ENCODE results near the gene KPRP. TPM values are rescaled to one million over a fixed set of nuclear protein-coding genes. Genes with fewer than 3 reads are reported as not detected.

Gene KPRP
- total RNA-seq, 1 experiment from 2014 or later: not detected

- no peak overlapping the region for H3K4me3 ChIP-seq (ENCODE audit: low read depth in 2 of 2, low read length in 2 of 2)
- intact Hi-C loops (cut with micrococcal nuclease; ENCODE audit: unreplicated experiment): no loop called here
- TF ChIP-seq SIN3A (IDR thresholded peaks at IDR 0.05; ENCODE audit: borderline replicate concordance, insufficient read depth, low read depth, low read length) (no peak), POLR2AphosphoS5 (IDR thresholded peaks at IDR 0.05; ENCODE audit: low read depth, low read length) (no peak), TCF7L2 (IDR thresholded peaks at IDR 0.05; ENCODE audit: low read depth, low read length) (no peak), CTCF (IDR thresholded peaks at IDR 0.05) (no peak)
- TF ChIP-seq, protein P1, sequence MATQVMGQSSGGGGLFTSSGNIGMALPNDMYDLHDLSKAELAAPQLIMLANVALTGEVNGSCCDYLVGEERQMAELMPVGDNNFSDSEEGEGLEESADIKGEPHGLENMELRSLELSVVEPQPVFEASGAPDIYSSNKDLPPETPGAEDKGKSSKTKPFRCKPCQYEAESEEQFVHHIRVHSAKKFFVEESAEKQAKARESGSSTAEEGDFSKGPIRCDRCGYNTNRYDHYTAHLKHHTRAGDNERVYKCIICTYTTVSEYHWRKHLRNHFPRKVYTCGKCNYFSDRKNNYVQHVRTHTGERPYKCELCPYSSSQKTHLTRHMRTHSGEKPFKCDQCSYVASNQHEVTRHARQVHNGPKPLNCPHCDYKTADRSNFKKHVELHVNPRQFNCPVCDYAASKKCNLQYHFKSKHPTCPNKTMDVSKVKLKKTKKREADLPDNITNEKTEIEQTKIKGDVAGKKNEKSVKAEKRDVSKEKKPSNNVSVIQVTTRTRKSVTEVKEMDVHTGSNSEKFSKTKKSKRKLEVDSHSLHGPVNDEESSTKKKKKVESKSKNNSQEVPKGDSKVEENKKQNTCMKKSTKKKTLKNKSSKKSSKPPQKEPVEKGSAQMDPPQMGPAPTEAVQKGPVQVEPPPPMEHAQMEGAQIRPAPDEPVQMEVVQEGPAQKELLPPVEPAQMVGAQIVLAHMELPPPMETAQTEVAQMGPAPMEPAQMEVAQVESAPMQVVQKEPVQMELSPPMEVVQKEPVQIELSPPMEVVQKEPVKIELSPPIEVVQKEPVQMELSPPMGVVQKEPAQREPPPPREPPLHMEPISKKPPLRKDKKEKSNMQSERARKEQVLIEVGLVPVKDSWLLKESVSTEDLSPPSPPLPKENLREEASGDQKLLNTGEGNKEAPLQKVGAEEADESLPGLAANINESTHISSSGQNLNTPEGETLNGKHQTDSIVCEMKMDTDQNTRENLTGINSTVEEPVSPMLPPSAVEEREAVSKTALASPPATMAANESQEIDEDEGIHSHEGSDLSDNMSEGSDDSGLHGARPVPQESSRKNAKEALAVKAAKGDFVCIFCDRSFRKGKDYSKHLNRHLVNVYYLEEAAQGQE (IDR thresholded peaks at IDR 0.05; ENCODE audit: insufficient read depth in 1 of 2, low read depth in 2 of 2, low read length in 1 of 2): no peak
- ATAC-seq (no peak), DNase-seq (ENCODE audit: low read depth, low spot score) (no peak)
- no peak overlapping the region for H3K27ac ChIP-seq (ENCODE audit: low read length)
- ChIA-PET POLR2A (interaction anchor here (0.8 kb wide), 1 partner anchor 47 kb away, joined by 3 read pairs; no protein-coding TSS in a partner anchor), CTCF (no interaction called here)
- BruUV-seq (replicated peaks): no TSS peak
- no peaks in the 10 kb centered on the region for H3K4me1 ChIP-seq (ENCODE audit: control insufficient read depth, insufficient read depth, low read length)
- no peaks in the 10 kb centered on the region for H3K36me3 ChIP-seq (ENCODE audit: control insufficient read depth, insufficient read depth, low read length)
- no peaks in the 10 kb centered on the region for H3K27me3 ChIP-seq (ENCODE audit: control insufficient read depth, insufficient read depth, low read length)
- H3K9me3 ChIP-seq (ENCODE audit: control insufficient read depth, insufficient read depth, low read depth, low read length): no peaks in the 10 kb centered on the region
- in situ Hi-C loops (cut with HindIII; ENCODE audit: low pct_unique_long_range_greater_than_20kb, low sequenced_read_pairs): no loop called here
Measured at GRCh38 chr1:152739841-152740240, 18.0 kb upstream of the KPRP start.

DNA sequence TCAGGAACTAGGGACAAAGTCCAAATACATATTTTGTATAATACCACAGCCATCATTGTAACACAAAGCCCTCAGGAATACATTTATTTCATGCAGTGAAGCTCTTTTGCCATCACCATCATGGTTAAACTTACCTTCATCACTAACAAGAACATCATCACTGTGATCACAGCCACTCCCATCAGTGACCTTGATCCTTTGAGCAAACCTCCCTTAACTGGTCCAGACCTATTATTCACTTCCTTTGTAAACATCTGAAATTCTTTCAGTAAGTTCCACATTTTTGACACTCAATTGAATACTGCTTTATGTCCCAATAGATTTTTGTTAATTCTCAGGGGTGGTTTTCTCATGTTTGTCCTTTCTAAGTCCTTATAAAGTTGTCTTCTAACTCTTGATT lies 16.2 kb upstream of the KPRP start:
- intact Hi-C loops (cut with micrococcal nuclease; ENCODE audit: unreplicated experiment) (no loop called here), in situ Hi-C loops (cut with HindIII; ENCODE audit: low pct_unique_long_range_greater_than_20kb, low sequenced_read_pairs) (no loop called here)
- Histone ChIP-seq H3K9me3 (ENCODE audit: control insufficient read depth, insufficient read depth, low read depth, low read length) (no peaks in the 10 kb centered on the region), H3K27ac (ENCODE audit: low read length) (no peak overlapping the region), H3K4me1 (ENCODE audit: control insufficient read depth, insufficient read depth, low read length) (no peaks in the 10 kb centered on the region), H3K36me3 (ENCODE audit: control insufficient read depth, insufficient read depth, low read length) (no peaks in the 10 kb centered on the region), H3K4me3 (ENCODE audit: low read depth in 2 of 2, low read length in 2 of 2) (no peak overlapping the region), H3K27me3 (ENCODE audit: control insufficient read depth, insufficient read depth, low read length) (no peaks in the 10 kb centered on the region)
- BruUV-seq (replicated peaks): no TSS peak
- TF ChIP-seq SIN3A (IDR thresholded peaks at IDR 0.05; ENCODE audit: borderline replicate concordance, insufficient read depth, low read depth, low read length) (no peak), TCF7L2 (IDR thresholded peaks at IDR 0.05; ENCODE audit: low read depth, low read length) (no peak), POLR2AphosphoS5 (IDR thresholded peaks at IDR 0.05; ENCODE audit: low read depth, low read length) (no peak), CTCF (IDR thresholded peaks at IDR 0.05) (no peak)
- TF ChIP-seq, protein P1 (IDR thresholded peaks at IDR 0.05; ENCODE audit: insufficient read depth in 1 of 2, low read depth in 2 of 2, low read length in 1 of 2): no peak
- ChIA-PET POLR2A (no interaction called here), CTCF (no interaction called here)
- ATAC-seq (no peak), DNase-seq (ENCODE audit: low read depth, low spot score) (no peak)
